PC-3 (cell line): ENCODE results near the gene CEP131. TPM values are rescaled to one million over a fixed set of nuclear protein-coding genes. Genes with fewer than 3 reads are reported as not detected.

ENCODE experiments used
- ATAC-seq: fragments of 200-7000 bp; cut with Tn5 transposase; 2 replicates; pipeline ENCODE4 v1.9.1; 2020; ENCODE audit warnings: mild to moderate bottlenecking, moderate library complexity
- BruUV-seq: library from RNA; stranded (reverse); fragments of 400-500 nt; replicated peaks from 2 replicates; lab custom pipeline; 2021; lab: Mats Ljungman, UMichigan
- CTCF ChIA-PET: fragments of 300-600 bp; sonication (Branson Sonifier 250); formaldehyde crosslinking; loops from one replicate; lab custom pipeline; 2022; ENCODE audit warnings: antibody characterized with exemption; lab: Charles Lee
- POLR2A ChIA-PET: fragments of 300-600 bp; sonication (Branson Sonifier 250); formaldehyde crosslinking; loops from one replicate; lab custom pipeline; 2022; ENCODE audit warnings: antibody characterized with exemption; ENCODE audit not compliant: unreplicated experiment; lab: Charles Lee
- DNase-seq: peaks from one replicate; pipeline ENCODE4 v3.0.0-alpha.2; 2015
- H2AFZ ChIP-seq: fragments of 300-600 bp; sonication (generic); 2 replicates; pipeline ENCODE4 v1.6.0; 2016; ENCODE audit warnings: antibody characterized with exemption, low read length
- H3F3A ChIP-seq: fragments of 300-600 bp; sonication (generic); one replicate; pipeline ENCODE4 v1.6.0; 2017; ENCODE audit warnings: antibody characterized with exemption, low read length, control low read depth, mild to moderate bottlenecking; ENCODE audit not compliant: unreplicated experiment
- H3K27ac ChIP-seq: fragments of 300-600 bp; sonication (generic); 2 replicates; pipeline ENCODE4 v1.5.1; 2016; ENCODE audit warnings: mild to moderate bottlenecking, low read length
- H3K27me3 ChIP-seq: fragments of 300-600 bp; sonication (generic); 2 replicates; pipeline ENCODE4 v1.6.1; 2016; ENCODE audit warnings: low read length, mixed read lengths
- H3K36me3 ChIP-seq: fragments of 300-600 bp; sonication (generic); 2 replicates; pipeline ENCODE4 v1.6.1; 2016; ENCODE audit warnings: low read depth, mixed run types, low read length, mixed read lengths
- H3K4me1 ChIP-seq: fragments of 300-600 bp; sonication (generic); 2 replicates; pipeline ENCODE4 v1.5.1; 2016; ENCODE audit warnings: low read length; ENCODE audit not compliant: insufficient read depth
- H3K4me2 ChIP-seq: fragments of 300-600 bp; sonication (generic); 2 replicates; pipeline ENCODE4 v1.6.0; 2016; ENCODE audit warnings: low read length
- H3K4me3 ChIP-seq: fragments of 300-600 bp; sonication (generic); 2 replicates; pipeline ENCODE4 v1.5.1; 2016; ENCODE audit warnings: mild to moderate bottlenecking, low read length, mixed read lengths
- H3K79me2 ChIP-seq: fragments of 300-600 bp; sonication (generic); 2 replicates; pipeline ENCODE4 v1.6.1; 2017; ENCODE audit warnings: low read length, mixed read lengths
- H3K9ac ChIP-seq: fragments of 300-600 bp; sonication (generic); 2 replicates; pipeline ENCODE4 v1.6.0; 2016; ENCODE audit warnings: mild to moderate bottlenecking, low read length
- H3K9me2 ChIP-seq: fragments of 300-600 bp; sonication (generic); replicated peaks from 2 replicates; pipeline ENCODE4 v1.6.1; 2016; ENCODE audit warnings: mixed run types, low read length, mixed read lengths
- H3K9me3 ChIP-seq: fragments of 300-600 bp; sonication (generic); 2 replicates; pipeline ENCODE4 v1.6.1; 2016; ENCODE audit warnings: low read length, mixed read lengths
- H4K20me1 ChIP-seq: fragments of 300-600 bp; sonication (generic); 2 replicates; pipeline ENCODE4 v1.6.1; 2016; ENCODE audit warnings: low read length, mixed read lengths
- CTCF ChIP-seq: fragments of 300-600 bp; sonication (generic); conservative IDR thresholded peaks from 2 replicates; pipeline ENCODE4 v1.5.1; 2017; ENCODE audit warnings: antibody characterized with exemption, low read depth, mild to moderate bottlenecking, low read length
- EZH2 ChIP-seq: fragments of 300-600 bp; sonication (generic); IDR thresholded peaks from one replicate; pipeline ENCODE4 v1.6.1; 2017; ENCODE audit warnings: antibody characterized with exemption, mild to moderate bottlenecking, low read length; ENCODE audit not compliant: unreplicated experiment
- EZH2phosphoT487 ChIP-seq: fragments of 300-600 bp; sonication (generic); IDR thresholded peaks from 2 replicates; pipeline ENCODE4 v1.6.1; 2018; ENCODE audit warnings: mild to moderate bottlenecking, antibody characterized with exemption, low read length, borderline replicate concordance
- intact Hi-C: fragments of 100-400 bp; cut with micrococcal nuclease; formaldehyde crosslinking; loops from 2 replicates; pipeline ENCODE4 v1.9.0; 2023
- total RNA-seq: library from RNA; depleted of rRNA; stranded (reverse); fragments of >200 nt; gene quantifications from 2 replicates; pipeline ENCODE4 v1.2.3, GENCODE V29; 2014

CEP131 gene
- total RNA-seq, 1 experiment from 2014 or later = 32.1 TPM

- H3K9ac ChIP-seq = no peak overlapping the region
- ATAC-seq (no peak), DNase-seq (no peak)
- no peaks in the 10 kb centered on the region for H3K9me3 ChIP-seq
- H3F3A ChIP-seq = no peaks in the 10 kb centered on the region
- intact Hi-C loops = no loop called here
- H3K4me1 ChIP-seq = no peaks in the 10 kb centered on the region
- ChIA-PET CTCF (no interaction called here), POLR2A (no interaction called here)
- TF ChIP-seq CTCF = no peak
- no peak for TF ChIP-seq EZH2
- H3K27ac ChIP-seq = no peak overlapping the region
- no TSS peak for BruUV-seq
- H3K27me3 ChIP-seq = no peaks in the 10 kb centered on the region
- H4K20me1 ChIP-seq = no peaks in the 10 kb centered on the region
- no peak overlapping the region for H3K4me2 ChIP-seq
- H3K79me2 ChIP-seq = no peaks in the 10 kb centered on the region
- H3K4me3 ChIP-seq = no peak overlapping the region
- no peaks in the 10 kb centered on the region for H3K9me2 ChIP-seq
- H2AFZ ChIP-seq = no peak overlapping the region
- H3K36me3 ChIP-seq = no peaks in the 10 kb centered on the region
Observed at GRCh38 chr17:81212365-81212764, 10.4 kb downstream of the CEP131 start.

GRCh38 chr17:81210868-81211267 lies 11.9 kb downstream of the CEP131 start:
- H3K4me1 ChIP-seq = no peaks in the 10 kb centered on the region
- intact Hi-C loops = no loop called here
- H3K36me3 ChIP-seq = no peaks in the 10 kb centered on the region
- no peak for ATAC-seq
- H3F3A ChIP-seq = no peaks in the 10 kb centered on the region
- no peaks in the 10 kb centered on the region for H3K27me3 ChIP-seq
- no peak for DNase-seq
- CTCF ChIA-PET = no interaction called here
- H2AFZ ChIP-seq = no peak overlapping the region
- no peak overlapping the region for H3K9ac ChIP-seq
- no TSS peak for BruUV-seq
- TF ChIP-seq CTCF (no peak), EZH2 (no peak), EZH2phosphoT487 (no peak)
- no peak overlapping the region for H3K4me3 ChIP-seq
- no peaks in the 10 kb centered on the region for H4K20me1 ChIP-seq
- no peak overlapping the region for H3K4me2 ChIP-seq
- POLR2A ChIA-PET = no interaction called here
- H3K9me2 ChIP-seq = no peaks in the 10 kb centered on the region
- H3K27ac ChIP-seq = no peak overlapping the region
- no peaks in the 10 kb centered on the region for H3K79me2 ChIP-seq
- no peaks in the 10 kb centered on the region for H3K9me3 ChIP-seq

- no peak overlapping the region for H3K4me2 ChIP-seq
- POLR2A ChIA-PET = no interaction called here
- CTCF ChIA-PET = no interaction called here
Observed at GRCh38 chr17:81210466-81210865, 12.3 kb downstream of the CEP131 start.

More at GRCh38 chr17:81210466-81210865, 12.3 kb downstream of the CEP131 start:
- no peak overlapping the region for H3K9ac ChIP-seq
- ATAC-seq (no peak), DNase-seq (no peak)
- no peaks in the 10 kb centered on the region for H3K36me3 ChIP-seq
- no peaks in the 10 kb centered on the region for H4K20me1 ChIP-seq
- intact Hi-C loops = no loop called here
- H3K79me2 ChIP-seq = no peaks in the 10 kb centered on the region
- H3K27me3 ChIP-seq = no peaks in the 10 kb centered on the region
- no peak for TF ChIP-seq CTCF
- no peak for TF ChIP-seq EZH2
- no peak for TF ChIP-seq EZH2phosphoT487
- no peaks in the 10 kb centered on the region for H3F3A ChIP-seq
- H2AFZ ChIP-seq = no peak overlapping the region
- no peaks in the 10 kb centered on the region for H3K9me3 ChIP-seq
- no peaks in the 10 kb centered on the region for H3K4me1 ChIP-seq
- H3K9me2 ChIP-seq = no peaks in the 10 kb centered on the region
- BruUV-seq = no TSS peak
- H3K4me3 ChIP-seq = no peak overlapping the region
- no peak overlapping the region for H3K27ac ChIP-seq
